HG02852 (cell line): Measurements from ENCODE around the gene TIMM10B.
A peak's percentile ranks its signal among the peaks of the same experiment; 100 is the strongest.
"Not testable (repeated sequence)": the region's sequence is repeated elsewhere in the genome, so short reads cannot be mapped to it uniquely, and the experiment has no call there.

ENCODE experiments used
- ATAC-seq: cut with Tn5 transposase; IDR thresholded peaks from one replicate; pipeline ENCODE4 v1.9.1; 2021; ENCODE audit warnings: mild to moderate bottlenecking, moderate library complexity; ENCODE audit not compliant: unreplicated experiment

Gene TIMM10B

GRCh38 chr11:6504166-6504565, 22.9 kb downstream of the TIMM10B start:
- no peak for ATAC-seq

- no peak for ATAC-seq
Measured at GRCh38 chr11:6505577-6506240, 24.4 kb downstream of the TIMM10B start.

- ATAC-seq = no peak
Measured at GRCh38 chr11:6516865-6517264, 35.6 kb downstream of the TIMM10B start.

GRCh38 chr11:6520265-6520664, 39.0 kb downstream of the TIMM10B start:
- no peak for ATAC-seq

- not testable (repeated sequence) for ATAC-seq
Measured at GRCh38 chr11:6521946-6522345, 40.6 kb downstream of the TIMM10B start.

- no peak for ATAC-seq
Measured at GRCh38 chr11:6523253-6523652, 42.0 kb downstream of the TIMM10B start.

GRCh38 chr11:6526411-6527135, 45.3 kb downstream of the TIMM10B start:
- ATAC-seq = peak; percentile 58

GRCh38 chr11:6529266-6529665, 48.0 kb downstream of the TIMM10B start:
- no peak for ATAC-seq

GRCh38 chr11:6530848-6531247, 49.5 kb downstream of the TIMM10B start:
- ATAC-seq = no peak

- ATAC-seq = no peak
Measured at GRCh38 chr11:6531267-6531752, 50.0 kb downstream of the TIMM10B start.
